PC-9 (cell line): ENCODE results near the gene CENPP.

Experiments used
- EZH2 ChIP-seq: fragments of 200-600 bp; sonication (generic); IDR thresholded peaks from 2 replicates; pipeline ENCODE4 v1.8.0; 2017; ENCODE audit warnings: antibody characterized with exemption, low read depth
- TF ChIP-seq, protein P1 (sequence below): fragments of 200-600 bp; sonication (generic); conservative IDR thresholded peaks from 2 replicates; pipeline ENCODE4 v1.6.1; 2017; ENCODE audit warnings: mixed run types, antibody characterized with exemption, mild to moderate bottlenecking, moderate library complexity

DNA sequence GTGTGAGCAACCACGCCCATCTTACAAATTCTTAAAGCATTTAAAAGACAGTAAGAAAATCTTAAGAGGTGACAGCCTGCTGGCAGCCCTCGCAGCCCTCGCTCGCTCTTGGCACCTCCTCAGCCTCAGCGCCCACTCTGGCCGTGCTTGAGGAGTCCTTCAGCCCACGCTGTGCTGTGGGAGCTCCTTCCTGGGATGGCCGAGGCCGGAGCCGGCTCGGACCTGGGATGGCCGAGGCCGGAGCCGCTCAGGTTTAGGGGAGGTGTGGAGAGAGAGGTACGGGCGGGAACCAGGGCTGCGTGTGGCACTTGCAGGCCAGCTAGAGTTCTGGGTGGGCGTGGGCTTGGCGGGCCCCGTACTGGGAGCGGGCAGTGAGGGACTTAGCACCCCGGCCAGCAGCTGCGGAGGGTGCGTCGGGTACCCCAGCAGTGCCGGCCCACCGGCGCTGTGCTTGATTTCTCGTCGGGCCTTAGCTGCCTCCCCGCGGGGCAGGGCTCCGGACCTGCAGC, 219.3 kb downstream of the CENPP start:
- TF ChIP-seq, protein P1, sequence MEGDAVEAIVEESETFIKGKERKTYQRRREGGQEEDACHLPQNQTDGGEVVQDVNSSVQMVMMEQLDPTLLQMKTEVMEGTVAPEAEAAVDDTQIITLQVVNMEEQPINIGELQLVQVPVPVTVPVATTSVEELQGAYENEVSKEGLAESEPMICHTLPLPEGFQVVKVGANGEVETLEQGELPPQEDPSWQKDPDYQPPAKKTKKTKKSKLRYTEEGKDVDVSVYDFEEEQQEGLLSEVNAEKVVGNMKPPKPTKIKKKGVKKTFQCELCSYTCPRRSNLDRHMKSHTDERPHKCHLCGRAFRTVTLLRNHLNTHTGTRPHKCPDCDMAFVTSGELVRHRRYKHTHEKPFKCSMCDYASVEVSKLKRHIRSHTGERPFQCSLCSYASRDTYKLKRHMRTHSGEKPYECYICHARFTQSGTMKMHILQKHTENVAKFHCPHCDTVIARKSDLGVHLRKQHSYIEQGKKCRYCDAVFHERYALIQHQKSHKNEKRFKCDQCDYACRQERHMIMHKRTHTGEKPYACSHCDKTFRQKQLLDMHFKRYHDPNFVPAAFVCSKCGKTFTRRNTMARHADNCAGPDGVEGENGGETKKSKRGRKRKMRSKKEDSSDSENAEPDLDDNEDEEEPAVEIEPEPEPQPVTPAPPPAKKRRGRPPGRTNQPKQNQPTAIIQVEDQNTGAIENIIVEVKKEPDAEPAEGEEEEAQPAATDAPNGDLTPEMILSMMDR = no peak
- TF ChIP-seq EZH2 = no peak
